8988T (cell line): ENCODE results near the gene RNASE3.
A peak's percentile ranks its signal among the peaks of the same experiment; 100 is the strongest.
"Not testable (repeated sequence)": the region's sequence is repeated elsewhere in the genome, so short reads cannot be mapped to it uniquely, and the experiment has no call there.

Experiments used
- DNase-seq: peaks from one replicate; pipeline ENCODE4 v3.0.0; 2011

The RNASE3 gene

GRCh38 chr14:20891126-20891825, at the start of gene RNASE3:
RNASE3 (plus strand) TSS chr14:20891385; CDS start chr14:20891687, 302 bp downstream.
- DNase-seq, result not testable (repeated sequence)

DNA sequence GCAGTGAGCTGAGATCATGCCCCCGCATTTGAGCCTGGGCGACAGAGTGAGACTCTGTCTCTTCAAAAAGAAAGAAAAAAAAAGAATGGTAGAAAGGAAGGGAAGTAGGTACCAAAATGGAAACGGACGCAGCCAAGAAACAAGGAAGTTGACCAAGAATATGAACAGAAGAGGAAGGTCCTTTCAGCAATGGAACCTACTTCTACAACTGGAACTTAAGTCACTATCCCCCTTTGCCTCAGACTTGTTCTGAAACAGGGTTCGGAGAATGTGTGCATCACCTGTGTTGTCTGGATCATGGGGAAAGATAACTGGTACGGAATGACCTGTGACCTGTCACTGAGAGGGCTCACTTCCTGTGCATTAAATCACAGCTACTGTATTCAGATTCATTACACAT, 44.6 kb upstream of the RNASE3 start:
- DNase-seq, result no peak

DNA sequence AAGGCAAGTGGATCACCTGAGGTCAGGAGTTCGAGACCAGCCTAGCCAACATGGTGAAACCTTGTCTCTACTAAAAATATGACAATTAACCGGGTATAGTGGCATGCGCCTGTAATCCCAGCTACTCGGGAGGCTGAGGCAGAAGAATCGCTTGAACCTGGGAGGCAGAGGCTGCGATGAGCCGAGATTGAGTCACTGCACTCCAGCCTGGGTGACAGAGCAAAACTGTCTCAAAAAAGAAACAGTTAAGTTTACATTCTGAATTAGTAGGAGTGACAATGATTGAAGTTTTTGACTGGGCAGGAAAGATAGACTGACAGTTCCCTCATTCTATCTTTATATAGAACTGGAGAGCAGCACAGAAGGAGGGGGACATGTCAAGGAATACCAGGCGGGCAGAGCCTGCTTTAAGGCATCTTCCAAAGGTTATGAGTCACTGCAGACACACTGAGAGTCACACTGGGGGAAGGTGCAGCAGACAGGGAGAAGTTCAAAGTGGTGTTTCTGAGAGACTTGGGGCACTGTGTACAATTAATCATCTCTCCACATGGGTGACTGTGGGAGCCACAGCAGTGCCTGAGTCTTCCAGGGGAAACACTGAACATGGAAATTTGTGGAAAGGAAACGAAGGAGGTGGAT, 42.8 kb upstream of the RNASE3 start:
- peak; percentile 18 for DNase-seq

DNA sequence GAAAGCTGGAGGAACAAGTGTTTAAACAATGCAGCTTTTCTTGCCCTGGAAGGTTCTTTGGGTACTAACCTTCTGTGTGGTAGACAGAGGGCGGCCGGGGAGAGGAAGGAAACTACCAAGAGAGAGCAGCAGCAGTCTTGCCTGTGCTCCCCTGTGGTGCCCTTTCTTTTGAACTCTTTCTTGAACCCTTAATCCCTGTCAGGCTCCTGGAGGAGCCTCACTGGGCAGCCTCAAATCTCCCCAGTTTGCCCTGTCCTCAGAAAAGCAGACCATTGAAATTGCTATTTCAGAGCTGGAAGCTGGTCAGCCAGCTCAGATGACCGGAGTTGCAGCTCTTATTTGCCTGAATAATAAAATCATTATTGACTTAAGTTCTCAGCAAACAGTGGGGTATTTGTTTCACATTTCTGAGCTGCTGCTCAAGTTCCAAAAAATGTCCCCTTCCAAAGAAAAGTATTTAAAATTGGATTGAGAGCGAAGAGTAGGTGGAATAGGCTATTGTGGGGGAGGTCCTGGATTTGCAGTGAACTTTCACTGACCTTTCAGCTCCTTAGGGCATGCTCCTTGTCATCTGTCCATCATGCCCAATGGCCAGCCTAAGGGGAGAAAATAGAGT, 42.1 kb upstream of the RNASE3 start:
- DNase-seq, result no peak

DNA sequence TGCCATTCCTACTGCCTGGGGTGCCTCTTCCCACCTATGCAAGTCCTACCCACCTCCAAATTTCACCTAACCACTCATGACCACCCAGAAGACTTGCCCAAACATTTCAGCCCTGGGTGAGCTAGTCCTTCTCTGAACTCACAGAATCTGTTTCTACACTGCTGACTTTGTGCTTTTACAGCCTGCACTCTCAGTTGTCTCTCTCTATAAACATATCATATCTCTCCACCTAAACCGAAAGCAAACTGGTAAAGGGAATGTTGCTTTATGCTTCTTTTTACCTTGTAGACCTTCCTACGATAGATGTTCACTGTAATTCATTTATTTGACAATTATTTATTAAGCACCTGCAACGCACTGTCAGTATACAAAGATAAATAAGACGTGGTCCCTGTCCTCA, 38.1 kb upstream of the RNASE3 start:
- no peak for DNase-seq

- no peak for DNase-seq
Measured at GRCh38 chr14:20855652-20856291, 35.4 kb upstream of the RNASE3 start.

- DNase-seq, result no peak
Measured at GRCh38 chr14:20857207-20857606, 34.0 kb upstream of the RNASE3 start.

DNA sequence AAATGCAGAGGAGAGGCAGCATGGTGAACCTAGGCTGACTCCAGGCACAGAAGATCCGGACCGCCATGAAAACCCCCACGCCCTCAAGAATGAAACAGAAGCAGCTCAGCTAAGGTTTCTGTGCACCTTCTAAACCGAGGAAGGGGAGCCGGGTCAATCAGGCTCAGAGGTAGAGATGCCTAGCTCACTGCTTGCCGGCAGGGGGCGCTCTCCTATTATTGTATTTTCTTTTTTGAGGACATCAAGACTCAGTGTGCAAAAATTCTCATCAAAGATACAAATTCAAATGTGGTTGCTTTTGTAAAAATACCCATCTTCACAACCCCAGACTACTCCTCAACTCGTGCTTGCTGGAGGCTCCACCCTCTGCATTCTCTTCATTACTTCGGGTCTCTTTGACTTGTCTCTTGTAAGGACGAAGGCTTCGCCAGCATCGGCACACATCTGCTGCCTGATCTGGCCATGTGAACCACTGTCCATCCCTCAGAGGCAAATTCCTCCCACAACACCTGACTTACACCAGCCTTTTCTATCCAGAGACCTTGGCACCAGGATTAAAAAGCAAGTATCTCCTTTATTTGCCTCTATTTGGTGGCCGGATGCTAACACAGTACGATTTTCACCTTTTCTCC, 33.4 kb upstream of the RNASE3 start:
- DNase-seq, result no peak

DNA sequence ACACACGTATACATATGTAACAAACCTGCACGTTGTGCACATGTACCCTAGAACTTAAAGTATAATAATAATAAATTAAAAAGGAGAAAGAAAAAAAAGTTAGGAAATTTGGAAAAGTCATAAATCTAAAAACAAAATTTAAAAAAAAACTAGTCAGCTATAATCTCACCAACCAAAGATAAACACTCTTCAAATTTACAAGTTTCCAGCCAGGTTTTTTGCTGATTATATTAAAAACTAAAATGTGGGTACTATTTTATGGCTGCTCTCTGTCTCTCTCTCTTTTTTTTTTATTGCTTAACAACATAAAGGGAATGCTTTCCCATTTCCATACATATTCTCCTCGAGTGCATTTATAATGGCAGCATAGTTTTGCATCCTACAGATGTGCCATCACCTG, 25.0 kb upstream of the RNASE3 start:
- no peak for DNase-seq

DNA sequence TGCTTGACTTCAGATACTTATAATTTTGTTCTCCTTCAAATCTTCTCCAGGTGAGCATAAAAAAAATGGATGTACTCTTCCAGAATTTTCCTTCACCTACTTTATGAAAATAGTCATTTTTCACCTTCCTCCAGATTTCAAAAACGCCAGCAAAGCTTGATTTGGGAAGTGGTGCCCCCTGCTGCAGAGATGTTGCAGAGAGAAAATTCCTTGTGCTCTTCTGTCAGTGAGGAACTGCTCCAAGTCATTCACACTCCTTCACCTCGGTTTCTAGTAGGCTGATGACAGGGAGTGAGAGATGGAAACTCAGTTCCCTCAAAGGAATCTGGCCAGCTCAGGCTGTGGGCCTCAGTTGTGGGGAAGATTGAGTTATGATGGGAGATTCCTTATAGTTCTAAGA, 24.2 kb upstream of the RNASE3 start:
- no peak for DNase-seq

DNA sequence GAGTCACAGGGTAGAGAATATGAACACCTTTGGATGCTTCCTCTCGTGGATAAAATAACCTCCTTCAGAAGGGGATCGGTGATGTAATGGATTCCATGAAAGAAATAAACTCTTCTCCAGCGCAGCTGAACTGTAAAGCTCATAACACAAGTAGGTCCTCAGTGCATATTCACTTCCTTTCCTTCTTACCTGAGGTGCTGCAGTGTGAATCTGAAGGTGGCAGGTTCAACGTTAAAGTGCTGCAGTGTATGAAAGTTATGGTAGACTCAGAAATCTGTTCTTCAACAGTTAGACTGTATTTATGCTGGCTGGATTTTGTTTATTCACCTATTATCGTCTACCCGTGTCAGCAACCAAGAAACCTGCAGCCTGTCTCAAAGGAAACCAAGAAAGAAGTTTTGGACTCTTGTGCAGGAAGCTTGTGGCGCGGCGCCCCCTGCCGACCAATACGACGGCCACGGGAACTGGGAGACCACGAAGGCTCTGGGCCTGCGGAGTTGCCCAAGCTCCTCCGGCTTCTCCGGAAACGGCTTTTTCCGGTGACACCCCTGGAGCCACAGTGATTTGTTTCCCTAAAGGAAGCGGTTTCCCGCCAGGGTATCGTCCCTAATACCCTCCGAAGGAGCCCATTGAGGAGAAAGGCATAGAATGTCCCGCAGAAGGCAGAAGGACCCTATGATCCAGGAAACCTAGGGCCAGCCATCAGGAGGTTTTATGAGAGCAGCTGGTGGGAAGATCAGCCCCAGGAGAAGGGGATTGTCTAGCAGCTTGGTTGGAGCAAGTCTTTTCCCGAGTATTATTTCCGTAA, 17.6 kb upstream of the RNASE3 start:
- peak; percentile 26 for DNase-seq

- DNase-seq, result no peak
Measured at GRCh38 chr14:20877016-20877415, 14.2 kb upstream of the RNASE3 start.

DNA sequence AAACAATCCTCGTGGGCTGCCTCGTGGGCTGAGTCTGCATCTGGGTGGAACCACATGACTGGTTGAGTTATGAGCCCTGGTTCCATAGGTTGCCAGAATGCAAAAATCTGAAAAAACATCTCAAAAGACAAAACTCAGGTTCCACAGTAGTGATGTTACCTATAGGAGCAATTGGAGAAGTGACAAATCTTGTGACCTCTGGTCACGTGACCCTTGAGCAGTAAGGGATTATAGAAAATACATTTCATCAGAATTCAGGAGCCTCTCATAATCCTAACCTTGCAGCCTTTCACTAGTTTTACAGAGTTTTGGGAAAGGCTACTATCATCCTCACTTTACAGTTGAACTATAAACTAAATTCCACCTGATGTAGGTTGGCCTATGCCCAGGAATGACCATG, 12.5 kb upstream of the RNASE3 start:
- no peak for DNase-seq

DNA sequence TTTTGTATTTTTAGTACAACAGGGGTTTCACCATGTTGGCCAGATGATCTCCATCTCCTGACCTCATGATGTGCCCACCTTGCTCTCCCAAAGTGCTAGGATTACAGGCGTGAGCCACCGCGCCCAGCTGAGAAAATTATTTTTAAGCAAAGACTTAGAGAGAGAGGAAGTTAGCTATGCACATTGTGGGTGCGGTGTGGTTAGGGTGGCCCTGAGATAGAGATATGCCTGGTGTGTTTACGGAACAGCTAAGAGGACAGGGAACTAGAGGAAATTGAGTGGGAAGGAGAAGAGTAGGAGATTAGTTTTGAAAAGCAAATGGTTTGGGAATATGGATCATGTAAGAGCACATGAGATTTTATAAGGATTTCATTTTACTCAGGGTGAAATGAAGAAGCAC, 10.0 kb upstream of the RNASE3 start:
- not testable (repeated sequence) for DNase-seq

GRCh38 chr14:20882787-20883186, 8.4 kb upstream of the RNASE3 start:
- not testable (repeated sequence) for DNase-seq

DNA sequence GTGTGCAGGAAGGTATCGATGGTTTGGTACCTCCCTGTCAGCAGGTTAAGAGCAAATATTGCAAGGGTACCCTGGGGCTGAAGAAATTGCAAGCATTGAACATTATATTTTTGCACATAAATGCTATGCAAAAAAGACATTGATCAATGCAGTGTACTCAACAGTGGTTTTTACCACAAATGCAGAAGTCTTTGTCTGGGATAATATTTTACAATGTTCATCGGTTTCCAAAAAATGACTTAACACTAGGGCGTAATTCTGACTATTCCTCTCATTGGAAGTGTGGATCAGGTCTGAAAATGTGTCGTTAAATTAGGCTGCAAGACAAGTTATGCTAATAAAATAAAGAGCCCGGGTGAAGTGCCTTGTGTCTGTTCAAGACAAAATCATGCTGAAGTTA, 2.8 kb upstream of the RNASE3 start:
- not testable (repeated sequence) for DNase-seq

DNA sequence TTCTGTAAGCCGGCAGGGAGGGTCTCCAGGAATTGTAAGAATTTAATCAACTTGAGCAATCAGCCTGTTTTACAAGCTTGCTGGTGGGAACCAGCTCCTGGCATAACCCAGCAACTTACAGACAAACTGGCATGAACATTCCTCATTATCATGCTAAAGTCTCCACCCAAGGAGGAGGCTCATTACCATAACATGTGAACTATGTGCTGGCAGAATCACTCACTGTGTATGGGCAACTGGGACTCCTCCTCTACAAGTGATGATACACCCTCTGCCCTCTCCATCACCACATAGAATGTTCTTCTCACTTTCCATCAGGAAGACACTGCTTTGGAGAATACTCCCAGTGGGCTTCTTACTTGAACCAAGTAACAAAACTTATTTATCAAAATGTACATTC, 4.1 kb downstream of the RNASE3 start:
- DNase-seq, result not testable (repeated sequence)

GRCh38 chr14:20904393-20905029, 13.3 kb downstream of the RNASE3 start:
- no peak for DNase-seq

GRCh38 chr14:20905676-20906075, 14.5 kb downstream of the RNASE3 start:
- DNase-seq, result no peak

DNA sequence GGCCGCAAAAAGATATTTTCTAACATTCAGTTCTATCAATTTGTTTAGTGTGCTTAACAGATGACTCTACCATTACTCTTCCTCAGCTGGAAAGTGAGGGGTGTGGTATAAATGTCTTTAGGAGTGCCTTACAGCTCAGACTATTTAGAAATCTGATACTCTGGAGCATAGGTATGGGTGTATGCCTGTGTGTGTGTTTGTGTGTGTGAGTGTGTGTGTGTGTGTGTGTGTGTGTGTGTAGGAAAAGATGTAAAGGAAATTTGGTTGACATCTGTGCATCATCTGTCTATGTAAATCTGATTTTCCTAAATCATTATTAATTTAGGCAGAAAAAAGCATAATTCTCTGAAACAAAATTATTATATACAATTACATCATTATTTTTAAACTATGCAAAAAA, 16.0 kb downstream of the RNASE3 start:
- DNase-seq, result no peak

- not testable (repeated sequence) for DNase-seq
Measured at GRCh38 chr14:20910822-20911221, 19.6 kb downstream of the RNASE3 start.
